K562 (cell line): Measurements from ENCODE around the gene PLA2G2C. TPM values are rescaled to one million over a fixed set of nuclear protein-coding genes. Genes with fewer than 3 reads are reported as not detected.

Experiments
- EP400 ChIP-seq: fragments of 450-650 bp; IDR thresholded peaks from 2 replicates; pipeline ENCODE4 v1.6.1; 2017; ENCODE audit warnings: antibody characterized with exemption, mild to moderate bottlenecking, moderate library complexity
- GATAD2A ChIP-seq: fragments of 450-650 bp; IDR thresholded peaks from 2 replicates; pipeline ENCODE4 v1.6.1; 2017
- KAT8 ChIP-seq: fragments of 450-650 bp; IDR thresholded peaks from 2 replicates; pipeline ENCODE4 v1.6.1; 2016; ENCODE audit warnings: low read depth, mild to moderate bottlenecking
- KLF6 ChIP-seq: fragments of 250-450 bp; sonication (Bioruptor Pico); IDR thresholded peaks from 2 replicates; pipeline ENCODE4 v1.4.0; 2020; ENCODE audit warnings: mild to moderate bottlenecking, moderate library complexity, borderline replicate concordance
- NBN ChIP-seq: fragments of 450-650 bp; IDR thresholded peaks from 2 replicates; pipeline ENCODE4 v1.6.1; 2016; ENCODE audit warnings: low read depth, mild to moderate bottlenecking
- NFIC ChIP-seq: fragments of 450-650 bp; IDR thresholded peaks from 2 replicates; pipeline ENCODE4 v1.6.1; 2017; ENCODE audit warnings: mild to moderate bottlenecking, inconsistent platforms
- SMAD4 ChIP-seq: fragments of 250-450 bp; sonication (Bioruptor Pico); conservative IDR thresholded peaks from 2 replicates; pipeline ENCODE4 v1.8.0; 2021; ENCODE audit warnings: inconsistent platforms, mild to moderate bottlenecking, moderate library complexity
- SMARCB1 ChIP-seq: IDR thresholded peaks from 2 replicates; pipeline ENCODE4 v1.6.1; 2011; ENCODE audit warnings: improper control_type of control experiment, low read depth; ENCODE audit not compliant: insufficient read length
- SUPT5H ChIP-seq: fragments of 450-650 bp; IDR thresholded peaks from 2 replicates; pipeline ENCODE4 v1.6.1; 2016
- TEAD4 ChIP-seq, 2 experiments: sonication (generic) in 1 of 2; formaldehyde crosslinking in 1 of 2; IDR thresholded peaks; 2 replicates each; pipeline versions ENCODE4 v1.6.1 to v1.8.0; 2012 to 2022; ENCODE audit warnings: borderline replicate concordance in 1 of 2, inconsistent platforms in 1 of 2, low read length in 1 of 2, mild to moderate bottlenecking in 1 of 2, missing genetic modification reagents in 1 of 2
- ZBED1 ChIP-seq: IDR thresholded peaks from 2 replicates; pipeline ENCODE4 v1.6.1; 2014
- ZBTB17 ChIP-seq: fragments of 450-650 bp; formaldehyde crosslinking; IDR thresholded peaks from 2 replicates; pipeline ENCODE4 v1.4.0; 2020; ENCODE audit warnings: mild to moderate bottlenecking
- ZFP30 ChIP-seq: fragments of 250-450 bp; sonication (Bioruptor Pico); IDR thresholded peaks from 2 replicates; pipeline ENCODE4 v1.8.0; 2022; ENCODE audit warnings: moderate library complexity, mild to moderate bottlenecking, inconsistent platforms, borderline replicate concordance
- ZNF143 ChIP-seq: sonication (generic); formaldehyde crosslinking; IDR thresholded peaks from 2 replicates; pipeline ENCODE4 v1.9.0; 2022; ENCODE audit warnings: mild to moderate bottlenecking, missing genetic modification reagents
- ZNF431 ChIP-seq: sonication (generic); formaldehyde crosslinking; IDR thresholded peaks from 2 replicates; pipeline ENCODE4 v1.8.0; 2022; ENCODE audit warnings: mild to moderate bottlenecking, missing genetic modification reagents
- ZNF57 ChIP-seq: fragments of 450-650 bp; formaldehyde crosslinking; IDR thresholded peaks from 2 replicates; pipeline ENCODE4 v1.4.0; 2020; ENCODE audit warnings: mild to moderate bottlenecking, moderate library complexity
- polyA plus RNA-seq, 8 experiments: library from polyadenylated mRNA; depleted of rRNA in 4 of 8; stranded (reverse) in 5 of 8; unstranded in 3 of 8; fragments of >200 nt; fragmentation: Nextera tagmentation in 2 of 8; fragmentation: Illumina TruSeq in 1 of 8; extraction: Ambion mirVana in 2 of 8; extraction: Trizol in 1 of 8; gene quantifications; 2 replicates each; pipeline versions ENCODE4 v1.2.1 to v1.2.3, GENCODE V29; 2011 to 2014; ENCODE audit warnings: inconsistent platforms in 1 of 8, missing spikeins in 1 of 8
- total RNA-seq, 7 experiments: library from RNA; depleted of rRNA in 6 of 7; stranded (reverse); fragments of >200 nt in 6 of 7; fragmentation: Illumina TruSeq in 2 of 7; extraction: Trizol in 2 of 7; gene quantifications; 2 replicates each; pipeline versions ENCODE4 v1.2.1 to v1.2.3, GENCODE V29; 2011 to 2021; ENCODE audit warnings: low replicate concordance in 1 of 7
- TF ChIP-seq, protein P1 (sequence below): sonication (generic); IDR thresholded peaks from 2 replicates; pipeline ENCODE4 v1.6.1; 2016
- TF ChIP-seq, protein P2 (sequence below), 2 experiments: IDR thresholded peaks; 2 replicates each; pipeline ENCODE4 v1.6.1; 2012; ENCODE audit warnings: improper control_type of control experiment in 2 of 2, low read depth in 2 of 2, low read length in 2 of 2, borderline replicate concordance in 1 of 2
- TF ChIP-seq, protein P3 (sequence below): fragments of 450-650 bp; formaldehyde crosslinking; conservative IDR thresholded peaks from 2 replicates; pipeline ENCODE4 v1.4.0; 2022; ENCODE audit warnings: mild to moderate bottlenecking, missing genetic modification characterization
- TF ChIP-seq, protein P4 (sequence below): fragments of 450-650 bp; IDR thresholded peaks from 2 replicates; pipeline ENCODE4 v1.6.1; 2016; ENCODE audit warnings: low read depth, mild to moderate bottlenecking, moderate library complexity
- TF ChIP-seq, protein P5 (sequence below): fragments of 250-450 bp; sonication (Bioruptor Pico); IDR thresholded peaks from 2 replicates; pipeline ENCODE4 v1.8.0; 2022; ENCODE audit warnings: inconsistent platforms

The PLA2G2C gene
- total and polyA plus RNA-seq, 9 of the 15 experiments (the other 6 are each of a cell fraction or from before 2014, with no cell fraction given): 0.14 to 0.49 (median 0.21) TPM

DNA sequence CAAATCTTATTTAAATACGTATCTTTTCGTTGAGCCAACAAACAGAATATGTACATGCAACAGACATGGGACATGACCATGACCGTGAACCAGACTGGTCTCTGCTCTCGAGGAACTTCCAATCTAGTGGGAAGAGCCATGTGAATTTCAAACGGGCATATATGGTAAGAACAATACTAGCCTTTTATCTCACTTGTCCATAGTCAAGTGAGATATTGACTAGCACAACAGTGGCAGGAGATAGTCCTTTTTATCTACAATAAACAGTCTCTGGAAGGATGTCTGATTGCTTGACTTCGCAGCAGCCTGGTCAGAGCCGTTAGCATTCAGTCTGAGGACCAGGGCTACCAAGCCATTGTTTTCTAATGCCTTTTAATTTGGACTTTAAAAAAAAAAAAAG, 12.6 kb upstream of the PLA2G2C start (continued):
- TF ChIP-seq EP400: peak; percentile 46; the same call in 1 of the 2 replicates
- TF ChIP-seq, protein P1, sequence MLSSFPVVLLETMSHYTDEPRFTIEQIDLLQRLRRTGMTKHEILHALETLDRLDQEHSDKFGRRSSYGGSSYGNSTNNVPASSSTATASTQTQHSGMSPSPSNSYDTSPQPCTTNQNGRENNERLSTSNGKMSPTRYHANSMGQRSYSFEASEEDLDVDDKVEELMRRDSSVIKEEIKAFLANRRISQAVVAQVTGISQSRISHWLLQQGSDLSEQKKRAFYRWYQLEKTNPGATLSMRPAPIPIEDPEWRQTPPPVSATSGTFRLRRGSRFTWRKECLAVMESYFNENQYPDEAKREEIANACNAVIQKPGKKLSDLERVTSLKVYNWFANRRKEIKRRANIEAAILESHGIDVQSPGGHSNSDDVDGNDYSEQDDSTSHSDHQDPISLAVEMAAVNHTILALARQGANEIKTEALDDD: peak; percentile 96
- TF ChIP-seq ZNF431 (CRISPR knock-in tag): no peak
- no peak; the same call in 1 of the 2 replicates for TF ChIP-seq NBN
- no peak for TF ChIP-seq SMARCB1
- TF ChIP-seq, protein P2, sequence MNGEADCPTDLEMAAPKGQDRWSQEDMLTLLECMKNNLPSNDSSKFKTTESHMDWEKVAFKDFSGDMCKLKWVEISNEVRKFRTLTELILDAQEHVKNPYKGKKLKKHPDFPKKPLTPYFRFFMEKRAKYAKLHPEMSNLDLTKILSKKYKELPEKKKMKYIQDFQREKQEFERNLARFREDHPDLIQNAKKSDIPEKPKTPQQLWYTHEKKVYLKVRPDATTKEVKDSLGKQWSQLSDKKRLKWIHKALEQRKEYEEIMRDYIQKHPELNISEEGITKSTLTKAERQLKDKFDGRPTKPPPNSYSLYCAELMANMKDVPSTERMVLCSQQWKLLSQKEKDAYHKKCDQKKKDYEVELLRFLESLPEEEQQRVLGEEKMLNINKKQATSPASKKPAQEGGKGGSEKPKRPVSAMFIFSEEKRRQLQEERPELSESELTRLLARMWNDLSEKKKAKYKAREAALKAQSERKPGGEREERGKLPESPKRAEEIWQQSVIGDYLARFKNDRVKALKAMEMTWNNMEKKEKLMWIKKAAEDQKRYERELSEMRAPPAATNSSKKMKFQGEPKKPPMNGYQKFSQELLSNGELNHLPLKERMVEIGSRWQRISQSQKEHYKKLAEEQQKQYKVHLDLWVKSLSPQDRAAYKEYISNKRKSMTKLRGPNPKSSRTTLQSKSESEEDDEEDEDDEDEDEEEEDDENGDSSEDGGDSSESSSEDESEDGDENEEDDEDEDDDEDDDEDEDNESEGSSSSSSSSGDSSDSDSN (IDR thresholded peaks at IDR 0.05; ENCODE audit: borderline replicate concordance in 1 of 2, low read depth in 2 of 2, low read length in 2 of 2): no peak; a peak in 1 of 4 replicates
- no peak for TF ChIP-seq ZBED1
- TF ChIP-seq SUPT5H: no peak
- TF ChIP-seq KLF6 (CRISPR knock-in tag): peak; percentile 47; the same call in 1 of the 2 replicates
- peak; percentile 97 for TF ChIP-seq TEAD4 (IDR thresholded peaks at IDR 0.05; ENCODE audit: low read length)
- no peak for TF ChIP-seq TEAD4 (CRISPR knock-in tag; IDR thresholded peaks at IDR 0.05; ENCODE audit: borderline replicate concordance)
- peak; percentile 94 for TF ChIP-seq SMAD4
- no peak for TF ChIP-seq ZNF143
- TF ChIP-seq NFIC: peak; percentile 91
- no peak for TF ChIP-seq ZBTB17 (CRISPR knock-in tag)
- TF ChIP-seq, protein P3, sequence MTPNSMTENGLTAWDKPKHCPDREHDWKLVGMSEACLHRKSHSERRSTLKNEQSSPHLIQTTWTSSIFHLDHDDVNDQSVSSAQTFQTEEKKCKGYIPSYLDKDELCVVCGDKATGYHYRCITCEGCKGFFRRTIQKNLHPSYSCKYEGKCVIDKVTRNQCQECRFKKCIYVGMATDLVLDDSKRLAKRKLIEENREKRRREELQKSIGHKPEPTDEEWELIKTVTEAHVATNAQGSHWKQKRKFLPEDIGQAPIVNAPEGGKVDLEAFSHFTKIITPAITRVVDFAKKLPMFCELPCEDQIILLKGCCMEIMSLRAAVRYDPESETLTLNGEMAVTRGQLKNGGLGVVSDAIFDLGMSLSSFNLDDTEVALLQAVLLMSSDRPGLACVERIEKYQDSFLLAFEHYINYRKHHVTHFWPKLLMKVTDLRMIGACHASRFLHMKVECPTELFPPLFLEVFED (CRISPR knock-in tag): no peak
- TF ChIP-seq, protein P4, sequence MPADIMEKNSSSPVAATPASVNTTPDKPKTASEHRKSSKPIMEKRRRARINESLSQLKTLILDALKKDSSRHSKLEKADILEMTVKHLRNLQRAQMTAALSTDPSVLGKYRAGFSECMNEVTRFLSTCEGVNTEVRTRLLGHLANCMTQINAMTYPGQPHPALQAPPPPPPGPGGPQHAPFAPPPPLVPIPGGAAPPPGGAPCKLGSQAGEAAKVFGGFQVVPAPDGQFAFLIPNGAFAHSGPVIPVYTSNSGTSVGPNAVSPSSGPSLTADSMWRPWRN: peak; percentile 38; the same call in 1 of the 2 replicates
- TF ChIP-seq ZNF57: no peak
- no peak for TF ChIP-seq KAT8
- TF ChIP-seq, protein P5, sequence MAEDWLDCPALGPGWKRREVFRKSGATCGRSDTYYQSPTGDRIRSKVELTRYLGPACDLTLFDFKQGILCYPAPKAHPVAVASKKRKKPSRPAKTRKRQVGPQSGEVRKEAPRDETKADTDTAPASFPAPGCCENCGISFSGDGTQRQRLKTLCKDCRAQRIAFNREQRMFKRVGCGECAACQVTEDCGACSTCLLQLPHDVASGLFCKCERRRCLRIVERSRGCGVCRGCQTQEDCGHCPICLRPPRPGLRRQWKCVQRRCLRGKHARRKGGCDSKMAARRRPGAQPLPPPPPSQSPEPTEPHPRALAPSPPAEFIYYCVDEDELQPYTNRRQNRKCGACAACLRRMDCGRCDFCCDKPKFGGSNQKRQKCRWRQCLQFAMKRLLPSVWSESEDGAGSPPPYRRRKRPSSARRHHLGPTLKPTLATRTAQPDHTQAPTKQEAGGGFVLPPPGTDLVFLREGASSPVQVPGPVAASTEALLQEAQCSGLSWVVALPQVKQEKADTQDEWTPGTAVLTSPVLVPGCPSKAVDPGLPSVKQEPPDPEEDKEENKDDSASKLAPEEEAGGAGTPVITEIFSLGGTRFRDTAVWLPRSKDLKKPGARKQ: no peak
- TF ChIP-seq GATAD2A: no peak
- no peak for TF ChIP-seq ZFP30
